Panc1 (cell line): ENCODE measurements around the gene RUNX1. TPM values are rescaled to one million over a fixed set of nuclear protein-coding genes. Genes with fewer than 3 reads are reported as not detected.

Source experiments
- ATAC-seq: fragments of 200-7000 bp; cut with Tn5 transposase; 2 replicates; pipeline ENCODE4 v1.9.1; 2020; ENCODE audit warnings: mild to moderate bottlenecking, moderate library complexity
- BruUV-seq: library from RNA; stranded (reverse); fragments of 400-500 nt; replicated peaks from 2 replicates; lab custom pipeline; 2021; lab: Mats Ljungman, UMichigan
- CTCF ChIA-PET: fragments of 300-600 bp; sonication (Branson Sonifier 250); formaldehyde crosslinking; loops from one replicate; lab custom pipeline; 2022; ENCODE audit warnings: antibody characterized with exemption; lab: Charles Lee
- POLR2A ChIA-PET: fragments of 300-600 bp; sonication (Branson Sonifier 250); formaldehyde crosslinking; loops from one replicate; lab custom pipeline; 2022; ENCODE audit warnings: antibody characterized with exemption; lab: Charles Lee
- DNase-seq: peaks from one replicate; pipeline ENCODE4 v3.0.0-alpha.2; 2010; ENCODE audit warnings: low read depth, low spot score
- H3K27ac ChIP-seq: 2 replicates; pipeline ENCODE4 v1.5.1; 2011; ENCODE audit warnings: mild to moderate bottlenecking, low read length, inconsistent platforms
- H3K27me3 ChIP-seq: fragments of 200-500 bp; sonication (Bioruptor generic); 2 replicates; pipeline ENCODE4 v1.6.0; 2014; ENCODE audit warnings: low read length, inconsistent platforms; ENCODE audit not compliant: control insufficient read depth, insufficient read depth
- H3K36me3 ChIP-seq: fragments of 200-500 bp; sonication (Bioruptor generic); 2 replicates; pipeline ENCODE4 v1.5.1; 2014; ENCODE audit warnings: inconsistent platforms, mild to moderate bottlenecking, low read length, moderate library complexity; ENCODE audit not compliant: control insufficient read depth, insufficient read depth
- H3K4me1 ChIP-seq: 2 replicates; pipeline ENCODE4 v1.5.1; 2011; ENCODE audit warnings: inconsistent platforms, mild to moderate bottlenecking, low read length, moderate library complexity; ENCODE audit not compliant: control insufficient read depth, insufficient read depth
- H3K4me3 ChIP-seq, 2 experiments: 2 replicates each; pipeline ENCODE4 v1.5.1; 2011 to 2012; ENCODE audit warnings: low read depth in 2 of 2, low read length in 2 of 2, mild to moderate bottlenecking in 2 of 2, inconsistent platforms in 1 of 2, moderate library complexity in 1 of 2
- H3K9me3 ChIP-seq: fragments of 200-500 bp; sonication (Bioruptor generic); 2 replicates; pipeline ENCODE4 v1.5.1; 2014; ENCODE audit warnings: low read depth, mild to moderate bottlenecking, inconsistent platforms, low read length, moderate library complexity; ENCODE audit not compliant: control insufficient read depth, insufficient read depth
- CTCF ChIP-seq: fragments of 450-650 bp; IDR thresholded peaks from 2 replicates; pipeline ENCODE4 v1.5.1; 2017; ENCODE audit warnings: mild to moderate bottlenecking
- POLR2AphosphoS5 ChIP-seq: IDR thresholded peaks from 2 replicates; pipeline ENCODE4 v1.6.1; 2012; ENCODE audit warnings: mild to moderate bottlenecking, low read depth, low read length, moderate library complexity
- REST ChIP-seq, 2 experiments: IDR thresholded peaks; 2 replicates each; pipeline ENCODE4 v1.6.1; 2011 to 2012; ENCODE audit warnings: low read depth in 2 of 2, control low read depth in 1 of 2, low read length in 1 of 2, mild to moderate bottlenecking in 1 of 2, moderate library complexity in 1 of 2; ENCODE audit not compliant: insufficient read depth in 1 of 2
- SIN3A ChIP-seq: IDR thresholded peaks from 2 replicates; pipeline ENCODE4 v1.6.1; 2012; ENCODE audit warnings: low read depth, mild to moderate bottlenecking, low read length, moderate library complexity, borderline replicate concordance; ENCODE audit not compliant: insufficient read depth
- TCF7L2 ChIP-seq: IDR thresholded peaks from 2 replicates; pipeline ENCODE4 v1.6.1; 2011; ENCODE audit warnings: mild to moderate bottlenecking, low read depth, low read length, inconsistent platforms
- in situ Hi-C: cut with HindIII; loops from 2 replicates; pipeline ENCODE4 v1.10.0; 2016; ENCODE audit warnings: low sequenced_read_pairs, low pct_unique_long_range_greater_than_20kb
- intact Hi-C: fragments of 100-400 bp; cut with micrococcal nuclease; formaldehyde crosslinking; loops from one replicate; pipeline ENCODE4 v1.10.0; 2022; ENCODE audit not compliant: unreplicated experiment
- total RNA-seq: library from RNA; stranded (reverse); gene quantifications from one replicate; pipeline ENCODE4 v1.2.1, GENCODE V29; 2021; ENCODE audit not compliant: unreplicated experiment

The RUNX1 gene
- total RNA-seq, 1 experiment from 2014 or later = 22.4 TPM

GRCh38 chr21:34906401-34906800, 142.7 kb downstream of the RUNX1 start:
- ChIA-PET POLR2A (no interaction called here), CTCF (no interaction called here)
- no TSS peak for BruUV-seq
- Histone ChIP-seq H3K4me1 (no peaks in the 10 kb centered on the region), H3K36me3 (no peaks in the 10 kb centered on the region), H3K27ac (no peak overlapping the region), H3K4me3 (no peak overlapping the region), H3K27me3 (no peaks in the 10 kb centered on the region), H3K9me3 (no peaks in the 10 kb centered on the region)
- in situ Hi-C loops (no loop called here), intact Hi-C loops (no loop called here)
- ATAC-seq (no peak), DNase-seq (no peak)
- TF ChIP-seq REST (IDR thresholded peaks at IDR 0.05; ENCODE audit: insufficient read depth in 1 of 2, low read depth in 2 of 2, low read length in 1 of 2) (no peak), POLR2AphosphoS5 (no peak), TCF7L2 (no peak), SIN3A (no peak), CTCF (no peak)

GRCh38 chr21:34905218-34905537, 143.9 kb downstream of the RUNX1 start:
- POLR2A ChIA-PET = interaction anchor here (0.6 kb wide), 1 partner anchor 487 kb away, joined by 9 read pairs; no protein-coding TSS in a partner anchor
- no peak overlapping the region for H3K27ac ChIP-seq
- no peaks in the 10 kb centered on the region for H3K27me3 ChIP-seq
- no peak for DNase-seq
- ATAC-seq = no peak
- H3K4me1 ChIP-seq = no peaks in the 10 kb centered on the region
- CTCF ChIA-PET = interaction anchor here (0.6 to 0.7 kb wide), 2 partner anchors 124 to 1061 kb away, joined by 4 to 6 read pairs; no protein-coding TSS in a partner anchor
- in situ Hi-C loops = no loop called here
- TF ChIP-seq POLR2AphosphoS5 (no peak), SIN3A (no peak), CTCF (no peak), TCF7L2 (no peak), REST (IDR thresholded peaks at IDR 0.05; ENCODE audit: insufficient read depth in 1 of 2, low read depth in 2 of 2, low read length in 1 of 2) (no peak)
- H3K4me3 ChIP-seq = no peak overlapping the region
- BruUV-seq = no TSS peak
- no peaks in the 10 kb centered on the region for H3K36me3 ChIP-seq
- no peaks in the 10 kb centered on the region for H3K9me3 ChIP-seq
- intact Hi-C loops = no loop called here
